C4-2B (cell line): ENCODE measurements around the gene DCAF12.

Source experiments
- CTCF ChIP-seq: fragments of 450-650 bp; conservative IDR thresholded peaks from 2 replicates; pipeline ENCODE4 v1.5.1; 2017; ENCODE audit warnings: mild to moderate bottlenecking
- ZFX ChIP-seq: fragments of 450-650 bp; IDR thresholded peaks from 2 replicates; pipeline ENCODE4 v1.6.1; 2017

GRCh38 chr9:34096751-34097150 lies 29.7 kb downstream of the DCAF12 start:
- TF ChIP-seq CTCF (no peak), ZFX (no peak)
